Astrocyte of the cerebellum (primary cell): ENCODE results near the gene SMURF1.
"Not testable (repeated sequence)": the region's sequence is repeated elsewhere in the genome, so short reads cannot be mapped to it uniquely, and the experiment has no call there.

Source experiments
- DNase-seq: peaks from one replicate; pipeline ENCODE4 v3.0.0-alpha.2; 2011; ENCODE audit warnings: low read depth
- H3K4me3 ChIP-seq: 2 replicates; pipeline ENCODE4 v1.5.1; 2011; ENCODE audit warnings: mild to moderate bottlenecking, low read depth, low read length, moderate library complexity
- CTCF ChIP-seq: IDR thresholded peaks from 2 replicates; pipeline ENCODE4 v1.5.1; 2012; ENCODE audit warnings: low read length, low read depth, moderate library complexity, mild to moderate bottlenecking; ENCODE audit errors: missing control alignments
- in situ Hi-C: cut with HindIII; loops from 2 replicates; pipeline ENCODE4 v1.10.0; 2017; ENCODE audit warnings: low sequenced_read_pairs

SMURF1 gene

GRCh38 chr7:99054781-99055180 is 89.1 kb downstream of the SMURF1 start:
- no peak for DNase-seq

GRCh38 chr7:99050971-99051370 is 92.9 kb downstream of the SMURF1 start:
- no peak overlapping the region for H3K4me3 ChIP-seq
- no peak for TF ChIP-seq CTCF
- no peak for DNase-seq
- in situ Hi-C loops = no loop called here

More at GRCh38 chr7:99054781-99055180, 89.1 kb downstream of the SMURF1 start:
- H3K4me3 ChIP-seq = no peak overlapping the region
- in situ Hi-C loops = no loop called here
- TF ChIP-seq CTCF = no peak

- DNase-seq = no peak
- no peak for TF ChIP-seq CTCF
- in situ Hi-C loops = no loop called here
These were observed 96.3 kb downstream of the SMURF1 start for GRCh38 chr7:99047526-99048077.

GRCh38 chr7:99046722-99047121 is 97.2 kb downstream of the SMURF1 start:
- no peak for TF ChIP-seq CTCF
- no peak overlapping the region for H3K4me3 ChIP-seq
- no peak for DNase-seq
- in situ Hi-C loops = no loop called here

More at GRCh38 chr7:99047526-99048077, 96.3 kb downstream of the SMURF1 start:
- no peak overlapping the region for H3K4me3 ChIP-seq

- DNase-seq, in situ Hi-C loops, H3K4me3 ChIP-seq: not testable (repeated sequence)
These were observed 97.6 kb downstream of the SMURF1 start for GRCh38 chr7:99046262-99046661.

- DNase-seq, in situ Hi-C loops, H3K4me3 ChIP-seq: not testable (repeated sequence)
These were observed 99.0 kb downstream of the SMURF1 start for GRCh38 chr7:99044858-99045257.

- in situ Hi-C loops = no loop called here
- no peak for DNase-seq
- no peak for TF ChIP-seq CTCF
- no peak overlapping the region for H3K4me3 ChIP-seq
These were observed 101.0 kb downstream of the SMURF1 start for GRCh38 chr7:99042957-99043356.

- no peak for TF ChIP-seq CTCF
- H3K4me3 ChIP-seq = no peak overlapping the region
- no peak for DNase-seq
- in situ Hi-C loops = no loop called here
These were observed 102.4 kb downstream of the SMURF1 start for GRCh38 chr7:99041526-99041925.
